Mucosa of rectum (tissue), 2 donors: ENCODE results near the gene SELENOI.

ENCODE experiments used
- H3K27ac ChIP-seq, 2 donors: one replicate each; pipeline ENCODE4 v1.7.0; 2013; ENCODE audit warnings: inconsistent platforms in 2 of 2, low read depth in 2 of 2, low read length in 2 of 2
- H3K27me3 ChIP-seq, 2 donors: one replicate each; pipeline ENCODE4 v1.7.0; 2013; ENCODE audit warnings: low read length in 2 of 2; ENCODE audit not compliant: control insufficient read depth in 2 of 2, insufficient read depth in 2 of 2
- H3K36me3 ChIP-seq, 2 donors: one replicate each; pipeline ENCODE4 v1.7.0; 2013; ENCODE audit warnings: low read length in 2 of 2; ENCODE audit not compliant: control insufficient read depth in 2 of 2, insufficient read depth in 2 of 2
- H3K4me1 ChIP-seq, 2 donors: one replicate each; pipeline ENCODE4 v1.7.0; 2013; ENCODE audit warnings: low read length in 2 of 2, mild to moderate bottlenecking in 1 of 2; ENCODE audit not compliant: control insufficient read depth in 2 of 2, insufficient read depth in 2 of 2
- H3K4me3 ChIP-seq, 2 donors: one replicate each; pipeline ENCODE4 v1.7.0; 2013; ENCODE audit warnings: low read length in 2 of 2
- H3K9ac ChIP-seq, 2 donors: one replicate each; pipeline ENCODE4 v1.7.0; 2013; ENCODE audit warnings: low read length in 2 of 2, low read depth in 1 of 2, mild to moderate bottlenecking in 1 of 2
- H3K9me3 ChIP-seq, 2 donors: one replicate each; pipeline ENCODE4 v1.7.0; 2013; ENCODE audit warnings: low read length in 2 of 2; ENCODE audit not compliant: control insufficient read depth in 2 of 2
- donor health status: healthy.
- donor health status: Normal muscosa, but diverticular disease.

Gene SELENOI

GRCh38 chr2:26376799-26377198, 30.9 kb downstream of the SELENOI start:
- Histone ChIP-seq H3K27me3 (no peaks in the 10 kb centered on the region), H3K36me3 (peaks cover 8 to 9% of the 10 kb centered on the region in 2 donors), H3K4me3 (no peak overlapping the region), H3K27ac (no peak overlapping the region), H3K9me3 (no peaks in the 10 kb centered on the region), H3K4me1 (no peaks in the 10 kb centered on the region), H3K9ac (no peak overlapping the region)

DNA sequence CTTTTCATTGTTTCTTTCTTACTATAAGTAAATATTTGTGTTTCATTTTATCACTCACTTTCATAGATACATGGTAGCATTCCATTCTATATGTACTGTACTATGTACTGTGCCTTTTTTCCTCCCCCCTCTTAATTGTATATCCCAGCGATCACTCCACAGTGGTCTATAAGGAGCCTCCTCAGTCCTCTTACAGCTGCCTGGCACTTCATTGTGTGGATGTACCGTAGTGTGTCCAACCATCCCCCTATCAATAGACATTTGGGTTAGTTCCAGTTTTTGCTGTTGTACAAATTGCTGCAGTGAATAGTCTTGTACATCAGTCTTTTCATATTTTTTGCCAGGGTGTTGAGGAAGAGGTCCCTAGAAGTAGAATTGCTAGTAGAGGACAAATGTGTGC, 34.3 kb downstream of the SELENOI start:
- Histone ChIP-seq H3K27ac (no peak overlapping the region), H3K4me1 (no peaks in the 10 kb centered on the region), H3K27me3 (no peaks in the 10 kb centered on the region), H3K4me3 (no peak overlapping the region), H3K36me3 (peaks cover under 1 to 3% of the 10 kb centered on the region in 2 donors), H3K9me3 (no peaks in the 10 kb centered on the region), H3K9ac (no peak overlapping the region)

GRCh38 chr2:26382564-26382963, 36.6 kb downstream of the SELENOI start:
- Histone ChIP-seq H3K36me3 (peaks cover 5 to 10% of the 10 kb centered on the region in 2 donors), H3K9me3 (no peaks in the 10 kb centered on the region), H3K9ac (no peak overlapping the region), H3K4me1 (no peaks in the 10 kb centered on the region), H3K27me3 (no peaks in the 10 kb centered on the region), H3K27ac (no peak overlapping the region), H3K4me3 (no peak overlapping the region)

DNA sequence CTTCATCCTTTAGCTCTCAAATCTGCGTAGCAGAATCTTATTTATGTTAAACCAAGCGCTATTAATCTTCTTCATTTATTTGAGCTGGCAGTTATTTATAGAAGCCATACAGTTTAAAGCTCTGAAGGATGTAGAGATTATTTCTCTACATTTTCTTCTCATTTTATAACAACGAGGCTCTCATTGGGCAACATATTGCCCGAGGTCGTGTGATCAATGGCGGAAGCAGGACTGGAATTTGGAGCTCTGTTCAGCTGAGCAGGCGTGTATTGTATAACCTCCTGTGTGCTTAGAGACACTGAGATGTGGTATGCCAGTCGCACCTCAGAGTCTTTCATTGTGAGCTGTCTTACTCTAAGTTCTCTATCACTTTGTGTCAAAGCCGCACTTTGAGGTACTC, 38.2 kb downstream of the SELENOI start:
- Histone ChIP-seq H3K9me3 (no peaks in the 10 kb centered on the region), H3K4me3 (no peak overlapping the region), H3K27ac (no peak overlapping the region), H3K36me3 (peaks cover 9 to 14% of the 10 kb centered on the region in 2 donors), H3K9ac (no peak overlapping the region), H3K4me1 (no peaks in the 10 kb centered on the region), H3K27me3 (no peaks in the 10 kb centered on the region)

DNA sequence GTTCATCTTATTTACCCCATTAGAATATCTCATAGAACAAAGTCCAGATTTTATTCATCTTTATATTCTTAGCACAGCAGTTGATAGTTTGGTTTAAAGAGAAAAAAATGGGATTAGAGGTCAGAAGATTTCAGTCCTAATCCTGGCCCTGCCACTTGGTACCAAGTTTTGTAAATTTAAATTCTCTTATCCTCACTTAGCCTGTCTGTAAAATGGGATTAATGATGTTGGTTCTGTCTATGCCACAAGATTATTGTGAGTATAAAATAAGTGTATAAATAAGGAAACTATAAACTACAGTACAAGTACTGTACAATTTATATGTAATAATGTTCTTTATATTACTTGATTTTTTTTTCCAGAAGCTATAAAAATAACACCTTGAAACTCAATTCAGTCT, 38.7 kb downstream of the SELENOI start:
- H3K27me3 ChIP-seq: no peaks in the 10 kb centered on the region
- H3K9ac ChIP-seq: no peak overlapping the region
- peaks cover 13 to 18% of the 10 kb centered on the region in 2 donors for H3K36me3 ChIP-seq
- H3K9me3 ChIP-seq: no peaks in the 10 kb centered on the region
- no peak overlapping the region for H3K27ac ChIP-seq
- no peak overlapping the region for H3K4me3 ChIP-seq
- no peaks in the 10 kb centered on the region for H3K4me1 ChIP-seq

- no peaks in the 10 kb centered on the region for H3K4me1 ChIP-seq
- peaks cover 20 to 22% of the 10 kb centered on the region in 2 donors for H3K36me3 ChIP-seq
- H3K4me3 ChIP-seq: no peak overlapping the region
- no peaks in the 10 kb centered on the region for H3K27me3 ChIP-seq
- H3K27ac ChIP-seq: no peak overlapping the region
- H3K9me3 ChIP-seq: no peaks in the 10 kb centered on the region
- H3K9ac ChIP-seq: no peak overlapping the region
Measured at GRCh38 chr2:26387189-26387588, 41.2 kb downstream of the SELENOI start.

GRCh38 chr2:26394694-26395093, 48.8 kb downstream of the SELENOI start:
- H3K4me3 ChIP-seq: no peak overlapping the region
- no peaks in the 10 kb centered on the region for H3K9me3 ChIP-seq
- H3K4me1 ChIP-seq: no peaks in the 10 kb centered on the region
- peaks cover 3 to 6% of the 10 kb centered on the region in 2 donors for H3K36me3 ChIP-seq
- H3K27ac ChIP-seq: no peak overlapping the region
- H3K9ac ChIP-seq: no peak overlapping the region
- no peaks in the 10 kb centered on the region for H3K27me3 ChIP-seq

- H3K4me3 ChIP-seq: no peak overlapping the region
- H3K4me1 ChIP-seq: no peaks in the 10 kb centered on the region
- no peak overlapping the region for H3K27ac ChIP-seq
- H3K27me3 ChIP-seq: no peaks in the 10 kb centered on the region
- no peaks in the 10 kb centered on the region for H3K9me3 ChIP-seq
- H3K9ac ChIP-seq: no peak overlapping the region
- peaks cover 0 to 5% of the 10 kb centered on the region in 2 donors for H3K36me3 ChIP-seq
Measured at GRCh38 chr2:26395394-26395793, 49.5 kb downstream of the SELENOI start.

DNA sequence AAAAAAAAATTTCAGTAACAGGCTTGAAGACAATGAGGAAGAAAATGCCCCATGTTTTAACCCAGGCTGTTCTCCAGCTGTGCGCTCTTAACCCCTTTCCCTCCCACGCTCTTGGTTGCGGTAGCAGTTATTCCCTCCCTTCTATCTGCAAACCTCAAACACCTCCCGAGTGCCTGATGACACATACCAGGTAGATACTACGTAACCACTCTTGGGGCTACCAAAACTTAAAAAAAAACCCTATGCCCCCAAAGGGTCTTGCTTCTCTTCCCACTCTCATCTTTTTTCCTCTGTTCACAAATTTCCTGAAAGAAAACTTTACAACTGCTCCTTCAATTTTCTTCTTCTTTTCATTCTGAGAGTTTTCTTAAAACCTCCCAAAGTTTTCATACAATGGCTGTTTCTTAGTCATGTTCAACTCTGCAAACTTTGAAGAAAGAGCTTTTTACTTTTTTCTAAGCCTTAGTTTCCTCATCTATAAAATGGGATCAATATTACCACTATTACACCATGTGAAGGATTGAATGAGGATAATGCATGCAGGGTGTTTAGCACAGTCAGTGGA, 50.9 kb downstream of the SELENOI start:
- Histone ChIP-seq H3K27me3 (peaks cover 0 to 3% of the 10 kb centered on the region in 2 donors), H3K4me1 (no peaks in the 10 kb centered on the region), H3K36me3 (no peaks in the 10 kb centered on the region), H3K4me3 (no peak overlapping the region), H3K9me3 (no peaks in the 10 kb centered on the region), H3K9ac (no peak overlapping the region), H3K27ac (no peak overlapping the region)

DNA sequence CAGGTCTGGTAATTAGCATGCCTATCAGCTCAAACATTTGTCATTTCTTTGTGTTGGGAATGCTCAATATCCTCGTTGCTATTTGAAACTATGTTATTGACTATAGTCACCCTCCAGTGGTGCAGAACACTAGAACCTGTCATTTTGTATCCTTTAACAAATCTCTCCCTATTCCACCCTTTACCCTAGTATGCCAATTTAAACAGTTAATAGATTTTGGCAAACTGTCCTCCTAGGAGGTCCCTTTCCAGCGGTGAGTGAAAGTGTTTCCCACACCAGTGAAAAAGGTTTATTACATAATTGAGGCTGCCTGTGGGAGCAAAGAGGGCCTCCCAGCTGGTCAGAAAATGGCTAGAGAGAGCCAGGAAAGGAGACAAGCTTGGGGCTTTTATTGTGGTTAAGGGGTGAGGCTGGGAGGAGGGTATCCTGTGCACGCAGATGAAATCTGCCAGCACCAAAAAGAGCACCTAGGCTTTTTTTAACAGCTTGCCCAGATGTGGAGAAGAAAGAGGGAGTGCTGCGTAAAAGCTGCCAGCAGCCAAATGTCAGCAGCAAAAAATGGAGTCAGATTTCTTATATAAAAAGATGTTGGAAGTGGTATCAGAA, 53.9 kb downstream of the SELENOI start:
- Histone ChIP-seq H3K4me1 (no peaks in the 10 kb centered on the region), H3K4me3 (no peak overlapping the region), H3K36me3 (no peaks in the 10 kb centered on the region), H3K9ac (no peak overlapping the region), H3K9me3 (no peaks in the 10 kb centered on the region), H3K27me3 (peaks cover 0 to 5% of the 10 kb centered on the region in 2 donors), H3K27ac (no peak overlapping the region)
